HepG2 (cell line): ENCODE results near the gene KRTDAP. TPM values are rescaled to one million over a fixed set of nuclear protein-coding genes. Genes with fewer than 3 reads are reported as not detected.

ENCODE experiments used
- ELF3 ChIP-seq: IDR thresholded peaks from 2 replicates; pipeline ENCODE4 v1.6.1; 2016; ENCODE audit warnings: missing genetic modification reagents, missing compliant biosample characterization
- HDAC2 ChIP-seq: sonication (generic); formaldehyde crosslinking; IDR thresholded peaks from 2 replicates; pipeline ENCODE4 v1.4.0; 2020; ENCODE audit warnings: missing genetic modification reagents
- KMT2B ChIP-seq: IDR thresholded peaks from 2 replicates; pipeline ENCODE4 v1.6.1; 2016; ENCODE audit warnings: missing genetic modification reagents, missing compliant biosample characterization
- MIXL1 ChIP-seq: IDR thresholded peaks from 2 replicates; pipeline ENCODE4 v1.6.1; 2016
- NFYB ChIP-seq: sonication (generic); formaldehyde crosslinking; IDR thresholded peaks from 2 replicates; pipeline ENCODE4 v1.4.0; 2020; ENCODE audit warnings: missing genetic modification reagents
- NR2F6 ChIP-seq, 2 experiments: IDR thresholded peaks; 2 replicates each; pipeline ENCODE4 v1.6.1; 2016; ENCODE audit warnings: antibody characterized with exemption in 1 of 2, mild to moderate bottlenecking in 1 of 2
- RBM39 ChIP-seq: fragments of 200-400 bp; formaldehyde crosslinking; IDR thresholded peaks from one replicate; pipeline ENCODE4 v1.6.1; 2018; ENCODE audit warnings: antibody characterized with exemption, mild to moderate bottlenecking, low read depth, low read length; ENCODE audit not compliant: poor library complexity, severe bottlenecking
- RFX3 ChIP-seq: IDR thresholded peaks from 2 replicates; pipeline ENCODE4 v1.6.1; 2016; ENCODE audit warnings: missing biosample characterization, missing genetic modification reagents
- RXRB ChIP-seq: IDR thresholded peaks from 2 replicates; pipeline ENCODE4 v1.6.1; 2016; ENCODE audit warnings: borderline replicate concordance, missing genetic modification reagents, missing compliant biosample characterization
- SP140L ChIP-seq: sonication (generic); formaldehyde crosslinking; IDR thresholded peaks from 2 replicates; pipeline ENCODE4 v1.4.0; 2020; ENCODE audit warnings: missing genetic modification reagents, borderline replicate concordance
- TARDBP ChIP-seq: sonication (generic); formaldehyde crosslinking; IDR thresholded peaks from 2 replicates; pipeline ENCODE4 v1.8.0; 2022; ENCODE audit warnings: mild to moderate bottlenecking, missing genetic modification reagents
- ZFX ChIP-seq: sonication (generic); formaldehyde crosslinking; IDR thresholded peaks from 2 replicates; pipeline ENCODE4 v1.4.0; 2020; ENCODE audit warnings: mild to moderate bottlenecking, low read depth, missing genetic modification reagents, moderate library complexity
- ZNF256 ChIP-seq: sonication (generic); formaldehyde crosslinking; conservative IDR thresholded peaks from 2 replicates; pipeline ENCODE4 v1.4.0; 2020; ENCODE audit warnings: missing genetic modification reagents
- ZNF572 ChIP-seq: sonication (generic); formaldehyde crosslinking; IDR thresholded peaks from 2 replicates; pipeline ENCODE4 v1.5.1; 2020; ENCODE audit warnings: mild to moderate bottlenecking, missing genetic modification reagents
- ZNF614 ChIP-seq: IDR thresholded peaks from 2 replicates; pipeline ENCODE4 v1.6.1; 2018; ENCODE audit warnings: missing biosample characterization, missing genetic modification reagents, inconsistent platforms, borderline replicate concordance
- ZNF644 ChIP-seq: IDR thresholded peaks from 2 replicates; pipeline ENCODE4 v1.6.1; 2016; ENCODE audit warnings: low read depth
- ZNF792 ChIP-seq: IDR thresholded peaks from 2 replicates; pipeline ENCODE4 v1.6.1; 2016
- ZSCAN9 ChIP-seq: IDR thresholded peaks from 2 replicates; pipeline ENCODE4 v1.6.1; 2016; ENCODE audit warnings: borderline replicate concordance
- polyA plus RNA-seq, 8 experiments: library from polyadenylated mRNA; depleted of rRNA in 3 of 8; stranded (reverse) in 7 of 8; unstranded in 1 of 8; fragments of >200 nt; fragmentation: Illumina TruSeq in 4 of 8; extraction: Trizol in 4 of 8; gene quantifications; 2 replicates each; pipeline versions ENCODE4 v1.2.1 to v1.2.3, GENCODE V29; 2011 to 2016; ENCODE audit warnings: low read depth in 4 of 8, missing spikeins in 1 of 8, mixed read lengths in 1 of 8; ENCODE audit not compliant: insufficient read depth in 1 of 8
- total RNA-seq, 5 experiments: library from RNA; depleted of rRNA; stranded (reverse); fragments of >200 nt; fragmentation: Illumina TruSeq; extraction: Trizol; gene quantifications; 2 replicates each; pipeline ENCODE4 v1.2.3, GENCODE V29; 2016; ENCODE audit warnings: low read depth in 1 of 5
- TF ChIP-seq, protein P1 (sequence below): sonication (generic); formaldehyde crosslinking; IDR thresholded peaks from 2 replicates; pipeline ENCODE4 v1.5.0; 2020; ENCODE audit warnings: mild to moderate bottlenecking, missing genetic modification reagents, borderline replicate concordance
- TF ChIP-seq, protein P2 (sequence below): sonication (generic); formaldehyde crosslinking; IDR thresholded peaks from 2 replicates; pipeline ENCODE4 v1.8.1; 2023; ENCODE audit warnings: missing genetic modification reagents, mild to moderate bottlenecking, borderline replicate concordance
- TF ChIP-seq, protein P3 (sequence below): IDR thresholded peaks from 2 replicates; pipeline ENCODE4 v1.6.1; 2018; ENCODE audit warnings: missing genetic modification reagents, mild to moderate bottlenecking, missing compliant biosample characterization
- TF ChIP-seq, protein P4 (sequence below): sonication (generic); formaldehyde crosslinking; IDR thresholded peaks from 2 replicates; pipeline ENCODE4 v1.4.0; 2020; ENCODE audit warnings: missing genetic modification reagents, borderline replicate concordance
- TF ChIP-seq, protein P5 (sequence below): IDR thresholded peaks from 2 replicates; pipeline ENCODE4 v1.6.1; 2016; ENCODE audit warnings: mild to moderate bottlenecking, missing biosample characterization, missing genetic modification reagents

The KRTDAP gene
- total and polyA plus RNA-seq, 2 of the 13 experiments (the other 11 are each of a cell fraction or from before 2014, with no cell fraction given), result 0.86 to 1.5 TPM

DNA sequence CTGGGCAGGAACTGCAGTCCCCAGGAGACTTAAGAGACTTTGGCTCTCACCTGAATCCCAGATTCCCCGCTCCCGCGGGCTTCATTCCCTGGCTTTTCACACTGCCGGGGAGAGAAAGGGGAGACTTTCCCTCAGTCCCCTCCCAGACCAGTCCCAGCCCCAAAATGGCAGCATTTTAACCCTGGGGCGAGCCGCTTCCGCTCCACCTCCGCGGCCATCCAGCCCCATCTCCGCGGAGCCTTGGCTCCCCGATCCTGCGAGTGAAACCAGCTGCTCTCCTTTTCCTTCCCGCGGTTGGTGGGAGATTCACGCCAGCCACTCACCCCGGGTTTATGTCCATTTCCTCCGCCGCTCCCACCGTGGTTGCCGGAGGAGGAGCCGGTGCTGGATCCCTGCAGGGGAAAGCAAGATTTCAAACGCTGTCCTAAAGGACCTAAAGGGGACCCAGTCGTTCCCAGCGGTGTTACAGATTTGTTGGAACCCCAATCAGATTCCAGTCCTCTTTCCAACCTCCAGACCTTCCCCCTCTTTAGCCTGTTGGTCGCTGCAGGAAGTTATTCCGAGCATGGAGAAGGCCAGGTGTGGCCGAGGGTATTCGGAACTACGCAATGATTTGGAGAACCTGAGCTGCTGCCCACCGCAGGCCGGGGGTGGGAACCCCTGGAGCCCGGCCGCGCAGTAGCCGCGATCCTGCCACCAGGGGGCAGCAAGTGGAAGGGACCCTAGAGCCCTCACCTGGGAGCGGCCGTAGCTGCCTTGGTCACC, 19.8 kb upstream of the KRTDAP start (continued):
- TF ChIP-seq RFX3 (CRISPR knock-in tag) (0 out of 2 replicates have a peak, but pooled peaks have one; percentile 17), NR2F6 (IDR thresholded peaks at IDR 0.05) (no peak), NR2F6 (CRISPR knock-in tag; IDR thresholded peaks at IDR 0.05) (peak; percentile 49; the same call in 1 of the 2 replicates), HDAC2 (peak; percentile 64), RXRB (CRISPR knock-in tag) (peak; percentile 64; the same call in 1 of the 2 replicates), ZFX (CRISPR knock-in tag) (peak; percentile 82), ZNF572 (CRISPR knock-in tag) (0 out of 2 replicates have a peak, but pooled peaks have one; percentile 57), ZNF792 (CRISPR knock-in tag) (peak; percentile 39; the same call in 1 of the 2 replicates), SP140L (CRISPR knock-in tag) (0 out of 2 replicates have a peak, but pooled peaks have one; percentile 27), MIXL1 (CRISPR knock-in tag) (0 out of 2 replicates have a peak, but pooled peaks have one; percentile 11), ZSCAN9 (peak; percentile 49; the same call in 1 of the 2 replicates), ZNF644 (CRISPR knock-in tag) (0 out of 2 replicates have a peak, but pooled peaks have one; percentile 9), ELF3 (CRISPR knock-in tag) (no peak; the same call in 1 of the 2 replicates), NFYB (CRISPR knock-in tag) (0 out of 2 replicates have a peak, but pooled peaks have one; percentile 22), RBM39 (peak; percentile 83), ZNF614 (CRISPR knock-in tag) (peak; percentile 70; the same call in 1 of the 2 replicates), KMT2B (CRISPR knock-in tag) (peak; percentile 21; the same call in 1 of the 2 replicates), ZNF256 (no peak), TARDBP (CRISPR knock-in tag) (0 out of 2 replicates have a peak, but pooled peaks have one; percentile 11)
- TF ChIP-seq, protein P1, sequence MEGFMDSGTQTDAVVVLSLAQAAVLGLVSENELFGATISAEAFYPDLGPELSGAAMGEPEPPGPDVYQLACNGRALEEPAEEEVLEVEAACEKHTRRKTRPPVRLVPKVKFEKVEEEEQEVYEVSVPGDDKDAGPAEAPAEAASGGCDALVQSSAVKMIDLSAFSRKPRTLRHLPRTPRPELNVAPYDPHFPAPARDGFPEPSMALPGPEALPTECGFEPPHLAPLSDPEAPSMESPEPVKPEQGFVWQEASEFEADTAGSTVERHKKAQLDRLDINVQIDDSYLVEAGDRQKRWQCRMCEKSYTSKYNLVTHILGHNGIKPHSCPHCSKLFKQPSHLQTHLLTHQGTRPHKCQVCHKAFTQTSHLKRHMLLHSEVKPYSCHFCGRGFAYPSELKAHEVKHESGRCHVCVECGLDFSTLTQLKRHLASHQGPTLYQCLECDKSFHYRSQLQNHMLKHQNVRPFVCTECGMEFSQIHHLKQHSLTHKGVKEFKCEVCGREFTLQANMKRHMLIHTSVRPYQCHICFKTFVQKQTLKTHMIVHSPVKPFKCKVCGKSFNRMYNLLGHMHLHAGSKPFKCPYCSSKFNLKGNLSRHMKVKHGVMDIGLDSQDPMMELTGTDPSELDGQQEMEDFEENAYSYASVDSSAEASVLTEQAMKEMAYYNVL (CRISPR knock-in tag), result peak; percentile 29; the same call in 1 of the 2 replicates
- TF ChIP-seq, protein P2, sequence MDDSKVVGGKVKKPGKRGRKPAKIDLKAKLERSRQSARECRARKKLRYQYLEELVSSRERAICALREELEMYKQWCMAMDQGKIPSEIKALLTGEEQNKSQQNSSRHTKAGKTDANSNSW, result no peak
- TF ChIP-seq, protein P3, sequence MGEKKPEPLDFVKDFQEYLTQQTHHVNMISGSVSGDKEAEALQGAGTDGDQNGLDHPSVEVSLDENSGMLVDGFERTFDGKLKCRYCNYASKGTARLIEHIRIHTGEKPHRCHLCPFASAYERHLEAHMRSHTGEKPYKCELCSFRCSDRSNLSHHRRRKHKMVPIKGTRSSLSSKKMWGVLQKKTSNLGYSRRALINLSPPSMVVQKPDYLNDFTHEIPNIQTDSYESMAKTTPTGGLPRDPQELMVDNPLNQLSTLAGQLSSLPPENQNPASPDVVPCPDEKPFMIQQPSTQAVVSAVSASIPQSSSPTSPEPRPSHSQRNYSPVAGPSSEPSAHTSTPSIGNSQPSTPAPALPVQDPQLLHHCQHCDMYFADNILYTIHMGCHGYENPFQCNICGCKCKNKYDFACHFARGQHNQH (CRISPR knock-in tag), result peak; percentile 26; the same call in 1 of the 2 replicates
- TF ChIP-seq, protein P4, sequence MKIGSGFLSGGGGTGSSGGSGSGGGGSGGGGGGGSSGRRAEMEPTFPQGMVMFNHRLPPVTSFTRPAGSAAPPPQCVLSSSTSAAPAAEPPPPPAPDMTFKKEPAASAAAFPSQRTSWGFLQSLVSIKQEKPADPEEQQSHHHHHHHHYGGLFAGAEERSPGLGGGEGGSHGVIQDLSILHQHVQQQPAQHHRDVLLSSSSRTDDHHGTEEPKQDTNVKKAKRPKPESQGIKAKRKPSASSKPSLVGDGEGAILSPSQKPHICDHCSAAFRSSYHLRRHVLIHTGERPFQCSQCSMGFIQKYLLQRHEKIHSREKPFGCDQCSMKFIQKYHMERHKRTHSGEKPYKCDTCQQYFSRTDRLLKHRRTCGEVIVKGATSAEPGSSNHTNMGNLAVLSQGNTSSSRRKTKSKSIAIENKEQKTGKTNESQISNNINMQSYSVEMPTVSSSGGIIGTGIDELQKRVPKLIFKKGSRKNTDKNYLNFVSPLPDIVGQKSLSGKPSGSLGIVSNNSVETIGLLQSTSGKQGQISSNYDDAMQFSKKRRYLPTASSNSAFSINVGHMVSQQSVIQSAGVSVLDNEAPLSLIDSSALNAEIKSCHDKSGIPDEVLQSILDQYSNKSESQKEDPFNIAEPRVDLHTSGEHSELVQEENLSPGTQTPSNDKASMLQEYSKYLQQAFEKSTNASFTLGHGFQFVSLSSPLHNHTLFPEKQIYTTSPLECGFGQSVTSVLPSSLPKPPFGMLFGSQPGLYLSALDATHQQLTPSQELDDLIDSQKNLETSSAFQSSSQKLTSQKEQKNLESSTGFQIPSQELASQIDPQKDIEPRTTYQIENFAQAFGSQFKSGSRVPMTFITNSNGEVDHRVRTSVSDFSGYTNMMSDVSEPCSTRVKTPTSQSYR (CRISPR knock-in tag), result 0 out of 2 replicates have a peak, but pooled peaks have one; percentile 33
- TF ChIP-seq, protein P5, sequence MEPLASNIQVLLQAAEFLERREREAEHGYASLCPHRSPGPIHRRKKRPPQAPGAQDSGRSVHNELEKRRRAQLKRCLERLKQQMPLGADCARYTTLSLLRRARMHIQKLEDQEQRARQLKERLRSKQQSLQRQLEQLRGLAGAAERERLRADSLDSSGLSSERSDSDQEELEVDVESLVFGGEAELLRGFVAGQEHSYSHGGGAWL, result 0 out of 2 replicates have a peak, but pooled peaks have one; percentile 29
